HG03469 (cell line): ENCODE data around the gene GPRIN2.
"Not testable (repeated sequence)": the region's sequence is repeated elsewhere in the genome, so short reads cannot be mapped to it uniquely, and the experiment has no call there.

ENCODE experiments used
- ATAC-seq: cut with Tn5 transposase; IDR thresholded peaks from one replicate; pipeline ENCODE4 v1.9.1; 2021; ENCODE audit warnings: mild to moderate bottlenecking, moderate library complexity, moderate number of reproducible peaks; ENCODE audit not compliant: unreplicated experiment

GPRIN2 gene

GRCh38 chr10:46522295-46523118 is 34.0 kb downstream of the GPRIN2 start:
- ATAC-seq, result no peak

- no peak for ATAC-seq
These were observed 35.5 kb downstream of the GPRIN2 start for GRCh38 chr10:46520941-46521340.

- no peak for ATAC-seq
These were observed 36.1 kb downstream of the GPRIN2 start for GRCh38 chr10:46520381-46520780.

GRCh38 chr10:46518028-46518725 is 38.3 kb downstream of the GPRIN2 start:
- no peak for ATAC-seq

GRCh38 chr10:46517541-46517940 is 38.9 kb downstream of the GPRIN2 start:
- no peak for ATAC-seq

GRCh38 chr10:46516660-46517416 is 39.6 kb downstream of the GPRIN2 start:
- no peak for ATAC-seq

- ATAC-seq, result no peak
These were observed 40.7 kb downstream of the GPRIN2 start for GRCh38 chr10:46515793-46516192.

- no peak for ATAC-seq
These were observed 41.1 kb downstream of the GPRIN2 start for GRCh38 chr10:46515366-46515765.

- ATAC-seq, result no peak
These were observed 41.6 kb downstream of the GPRIN2 start for GRCh38 chr10:46514899-46515298.

- ATAC-seq, result no peak
These were observed 42.0 kb downstream of the GPRIN2 start for GRCh38 chr10:46514431-46514861.

GRCh38 chr10:46513333-46513732 is 43.1 kb downstream of the GPRIN2 start:
- ATAC-seq, result not testable (repeated sequence)

- not testable (repeated sequence) for ATAC-seq
These were observed 43.7 kb downstream of the GPRIN2 start for GRCh38 chr10:46512725-46513124.

- ATAC-seq, result not testable (repeated sequence)
These were observed 44.5 kb downstream of the GPRIN2 start for GRCh38 chr10:46512002-46512401.
